Measurements from ENCODE around the gene PGRMC2. TPM values are rescaled to one million over a fixed set of nuclear protein-coding genes. Genes with fewer than 3 reads are reported as not detected.

Gene PGRMC2
- total and polyA plus RNA-seq, 4 donors = 49.0 to 74.8 (median 59.5) TPM

DNA sequence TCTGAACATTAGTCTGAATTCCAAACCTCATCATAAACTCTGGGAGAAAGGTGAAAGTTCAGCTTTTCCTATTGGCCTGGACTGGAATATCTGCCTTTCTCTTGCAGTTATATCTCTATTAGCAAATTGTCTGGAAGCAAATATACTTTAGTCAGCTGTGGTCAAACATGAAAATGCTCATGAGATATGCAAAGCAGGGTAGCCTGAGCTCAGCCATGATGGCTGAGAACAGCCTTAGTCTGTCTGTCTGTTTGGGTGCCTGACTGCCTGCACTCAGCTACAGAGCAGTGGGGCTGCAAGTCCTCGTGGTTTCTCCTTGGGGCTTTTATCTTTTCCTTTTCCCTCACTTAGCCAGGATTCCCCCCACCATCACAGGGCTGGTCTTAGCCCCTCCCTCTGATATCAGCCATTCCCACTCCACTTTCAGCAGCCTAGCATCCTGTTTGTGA is 19.5 kb upstream of the PGRMC2 start:
- ATAC-seq (ENCODE audit: low FRiP score) = no peak
- Histone ChIP-seq H3K27me3 (ENCODE audit: control insufficient read depth in 1 of 2, insufficient read depth in 2 of 2, low read length in 1 of 2) (no peaks in the 10 kb centered on the region), H3K27ac (ENCODE audit: low read depth in 1 of 2, low read length in 2 of 2) (no peak overlapping the region), H3K36me3 (ENCODE audit: control insufficient read depth in 1 of 2, insufficient read depth in 2 of 2, low read length in 1 of 2) (no peaks in the 10 kb centered on the region), H3K4me3 (ENCODE audit: low read length in 2 of 2) (no peak overlapping the region), H3K9me3 (ENCODE audit: control insufficient read depth, low read length) (no peaks in the 10 kb centered on the region), H3K4me1 (ENCODE audit: control insufficient read depth in 1 of 2, insufficient read depth in 2 of 2, low read length in 2 of 2) (peaks cover 1 to 4% of the 10 kb centered on the region in 2 donors)
- WGBS, 2 donors = 60 to 72% methylated on average over 1 of the region's 1 CpG
- intact Hi-C loops (cut with DNase I) = no loop called here
- DNase-seq = no peak

DNA sequence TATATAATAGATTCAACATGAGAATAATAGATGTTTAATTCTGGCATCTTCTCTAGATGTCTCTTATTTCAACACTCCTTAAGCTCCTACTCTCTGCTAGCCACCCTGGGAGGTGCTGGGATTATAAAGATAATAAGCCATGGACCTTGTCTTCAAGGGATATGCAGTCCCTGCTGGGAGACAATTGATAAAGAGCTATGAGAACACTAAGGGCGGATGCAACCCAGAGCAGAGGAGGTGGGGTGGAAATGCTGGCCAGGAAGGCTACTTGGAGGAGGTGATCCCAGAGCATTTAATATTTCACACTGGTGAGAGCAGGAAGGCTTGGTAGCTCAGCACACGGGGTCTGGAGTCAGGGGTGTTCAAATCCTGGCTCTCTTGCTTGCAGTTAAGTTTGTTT is 18.3 kb upstream of the PGRMC2 start:
- Histone ChIP-seq H3K4me3 (ENCODE audit: low read length in 2 of 2) (no peak overlapping the region), H3K4me1 (ENCODE audit: control insufficient read depth in 1 of 2, insufficient read depth in 2 of 2, low read length in 2 of 2) (peaks cover 1 to 4% of the 10 kb centered on the region in 2 donors), H3K9me3 (ENCODE audit: control insufficient read depth, low read length) (no peaks in the 10 kb centered on the region), H3K27me3 (ENCODE audit: control insufficient read depth in 1 of 2, insufficient read depth in 2 of 2, low read length in 1 of 2) (no peaks in the 10 kb centered on the region), H3K27ac (ENCODE audit: low read depth in 1 of 2, low read length in 2 of 2) (no peak overlapping the region), H3K36me3 (ENCODE audit: control insufficient read depth in 1 of 2, insufficient read depth in 2 of 2, low read length in 1 of 2) (no peaks in the 10 kb centered on the region)
- intact Hi-C loops (cut with DNase I) = no loop called here
- WGBS, 2 donors = 92 to 93% methylated on average over 2 of the region's 2 CpGs
- ATAC-seq (ENCODE audit: low FRiP score) = no peak
- no peak for DNase-seq

DNA sequence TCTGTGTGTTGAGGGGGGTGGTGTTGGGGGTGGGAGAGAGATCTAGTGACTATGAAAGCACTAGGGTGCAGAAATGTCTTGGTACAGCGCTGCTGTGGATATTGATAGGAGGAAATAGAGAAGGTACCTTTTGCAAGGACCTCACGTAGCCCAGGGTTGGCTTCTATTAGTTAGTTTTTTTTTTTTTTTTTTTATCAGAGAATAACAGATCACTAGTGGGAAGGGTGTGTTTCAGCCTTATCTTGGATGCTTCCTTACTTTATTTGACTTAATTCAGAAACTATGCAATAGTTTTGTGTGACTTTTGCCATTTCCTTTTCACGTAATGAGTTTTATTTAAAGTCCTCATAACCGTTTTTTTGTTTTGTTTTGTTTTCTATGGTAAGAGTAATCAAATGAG is 16.4 kb upstream of the PGRMC2 start:
- DNase-seq (no peak), ATAC-seq (ENCODE audit: low FRiP score) (no peak)
- Histone ChIP-seq H3K9me3 (ENCODE audit: control insufficient read depth, low read length) (no peaks in the 10 kb centered on the region), H3K4me3 (ENCODE audit: low read length in 2 of 2) (no peak overlapping the region), H3K36me3 (ENCODE audit: control insufficient read depth in 1 of 2, insufficient read depth in 2 of 2, low read length in 1 of 2) (no peaks in the 10 kb centered on the region), H3K27ac (ENCODE audit: low read depth in 1 of 2, low read length in 2 of 2) (no peak overlapping the region), H3K4me1 (ENCODE audit: control insufficient read depth in 1 of 2, insufficient read depth in 2 of 2, low read length in 2 of 2) (peaks cover 0 to 4% of the 10 kb centered on the region in 2 donors), H3K27me3 (ENCODE audit: control insufficient read depth in 1 of 2, insufficient read depth in 2 of 2, low read length in 1 of 2) (no peaks in the 10 kb centered on the region)
- intact Hi-C loops (cut with DNase I) = no loop called here
- WGBS, 2 donors = 80 to 83% methylated on average over 4 of the region's 4 CpGs

DNA sequence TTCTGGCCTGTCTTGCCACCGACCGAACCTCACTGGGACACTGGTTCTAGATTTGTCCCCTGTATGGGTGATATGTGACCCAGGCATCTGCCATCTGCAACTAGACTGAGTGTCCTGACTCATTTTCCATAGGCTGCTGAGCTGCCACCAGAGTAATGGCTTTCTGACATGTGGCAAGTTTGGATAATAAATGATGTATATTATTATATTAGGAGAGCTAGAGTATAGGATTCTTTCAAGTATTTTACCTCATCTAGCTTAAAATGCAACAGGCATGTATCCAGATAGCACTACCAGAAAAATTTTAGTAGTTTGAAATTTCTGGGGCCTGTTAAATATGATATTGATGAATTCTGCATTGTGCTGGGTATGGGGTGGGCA is 15.8 kb upstream of the PGRMC2 start:
- Histone ChIP-seq H3K27ac (ENCODE audit: low read depth in 1 of 2, low read length in 2 of 2) (no peak overlapping the region), H3K27me3 (ENCODE audit: control insufficient read depth in 1 of 2, insufficient read depth in 2 of 2, low read length in 1 of 2) (no peaks in the 10 kb centered on the region), H3K36me3 (ENCODE audit: control insufficient read depth in 1 of 2, insufficient read depth in 2 of 2, low read length in 1 of 2) (no peaks in the 10 kb centered on the region), H3K9me3 (ENCODE audit: control insufficient read depth, low read length) (no peaks in the 10 kb centered on the region), H3K4me1 (ENCODE audit: control insufficient read depth in 1 of 2, insufficient read depth in 2 of 2, low read length in 2 of 2) (peaks cover 0 to under 1% of the 10 kb centered on the region in 2 donors), H3K4me3 (ENCODE audit: low read length in 2 of 2) (no peak overlapping the region)
- intact Hi-C loops (cut with DNase I) = no loop called here
- DNase-seq (no peak), ATAC-seq (ENCODE audit: low FRiP score) (no peak)
- WGBS, 2 donors = 98% methylated on average over 2 of the region's 2 CpGs

GRCh38 chr4:128301979-128302378 is 14.4 kb upstream of the PGRMC2 start:
- H3K27ac ChIP-seq (ENCODE audit: low read depth in 1 of 2, low read length in 2 of 2) = no peak overlapping the region
- no peak overlapping the region for H3K4me3 ChIP-seq (ENCODE audit: low read length in 2 of 2)
- H3K4me1 ChIP-seq (ENCODE audit: control insufficient read depth in 1 of 2, insufficient read depth in 2 of 2, low read length in 2 of 2) = no peaks in the 10 kb centered on the region
- DNase-seq (no peak), ATAC-seq (ENCODE audit: low FRiP score) (no peak)
- no peaks in the 10 kb centered on the region for H3K36me3 ChIP-seq (ENCODE audit: control insufficient read depth in 1 of 2, insufficient read depth in 2 of 2, low read length in 1 of 2)
- H3K27me3 ChIP-seq (ENCODE audit: control insufficient read depth in 1 of 2, insufficient read depth in 2 of 2, low read length in 1 of 2) = no peaks in the 10 kb centered on the region
- 68 to 86% methylated on average over 2 of the region's 2 CpGs for WGBS, 2 donors
- intact Hi-C loops (cut with DNase I) = no loop called here
- no peaks in the 10 kb centered on the region for H3K9me3 ChIP-seq (ENCODE audit: control insufficient read depth, low read length)

GRCh38 chr4:128299848-128300247 is 12.2 kb upstream of the PGRMC2 start:
- H3K9me3 ChIP-seq (ENCODE audit: control insufficient read depth, low read length) = no peaks in the 10 kb centered on the region
- H3K36me3 ChIP-seq (ENCODE audit: control insufficient read depth in 1 of 2, insufficient read depth in 2 of 2, low read length in 1 of 2) = no peaks in the 10 kb centered on the region
- H3K27ac ChIP-seq (ENCODE audit: low read depth in 1 of 2, low read length in 2 of 2) = no peak overlapping the region
- no peaks in the 10 kb centered on the region for H3K4me1 ChIP-seq (ENCODE audit: control insufficient read depth in 1 of 2, insufficient read depth in 2 of 2, low read length in 2 of 2)
- no peak overlapping the region for H3K4me3 ChIP-seq (ENCODE audit: low read length in 2 of 2)
- no peak for DNase-seq
- 67 to 81% methylated on average over 1 of the region's 1 CpG for WGBS, 2 donors
- no peaks in the 10 kb centered on the region for H3K27me3 ChIP-seq (ENCODE audit: control insufficient read depth in 1 of 2, insufficient read depth in 2 of 2, low read length in 1 of 2)
- intact Hi-C loops (cut with DNase I) = no loop called here
- ATAC-seq (ENCODE audit: low FRiP score) = no peak

DNA sequence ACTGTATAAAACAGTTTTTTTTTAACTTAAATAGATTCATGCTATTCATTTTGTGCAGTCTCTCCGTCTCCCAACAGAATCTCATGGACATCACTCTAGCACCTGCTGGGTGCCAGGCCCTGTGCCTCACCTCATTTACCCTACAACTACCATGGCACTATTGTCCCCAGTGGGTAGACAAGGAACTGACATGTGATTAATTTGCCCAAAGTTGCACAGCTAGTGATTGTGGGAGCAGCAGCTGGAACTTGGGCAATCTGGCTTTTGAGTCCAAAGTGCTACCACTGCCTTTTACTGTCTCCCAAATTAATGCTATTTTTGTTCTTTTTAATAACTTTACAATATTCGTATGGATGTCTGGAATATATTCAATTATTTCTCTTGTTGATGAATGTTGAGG is 11.2 kb upstream of the PGRMC2 start:
- intact Hi-C loops (cut with DNase I) = no loop called here
- H3K27ac ChIP-seq (ENCODE audit: low read depth in 1 of 2, low read length in 2 of 2) = no peak overlapping the region
- 90 to 93% methylated on average over 2 of the region's 2 CpGs for WGBS, 2 donors
- H3K27me3 ChIP-seq (ENCODE audit: control insufficient read depth in 1 of 2, insufficient read depth in 2 of 2, low read length in 1 of 2) = no peaks in the 10 kb centered on the region
- H3K9me3 ChIP-seq (ENCODE audit: control insufficient read depth, low read length) = no peaks in the 10 kb centered on the region
- no peaks in the 10 kb centered on the region for H3K4me1 ChIP-seq (ENCODE audit: control insufficient read depth in 1 of 2, insufficient read depth in 2 of 2, low read length in 2 of 2)
- H3K36me3 ChIP-seq (ENCODE audit: control insufficient read depth in 1 of 2, insufficient read depth in 2 of 2, low read length in 1 of 2) = no peaks in the 10 kb centered on the region
- H3K4me3 ChIP-seq (ENCODE audit: low read length in 2 of 2) = no peak overlapping the region
- ATAC-seq (ENCODE audit: low FRiP score) = no peak
- no peak for DNase-seq

- Histone ChIP-seq H3K4me3 (ENCODE audit: low read length in 2 of 2) (no peak overlapping the region), H3K4me1 (ENCODE audit: control insufficient read depth in 1 of 2, insufficient read depth in 2 of 2, low read length in 2 of 2) (no peaks in the 10 kb centered on the region), H3K36me3 (ENCODE audit: control insufficient read depth in 1 of 2, insufficient read depth in 2 of 2, low read length in 1 of 2) (no peaks in the 10 kb centered on the region), H3K9me3 (ENCODE audit: control insufficient read depth, low read length) (no peaks in the 10 kb centered on the region), H3K27me3 (ENCODE audit: control insufficient read depth in 1 of 2, insufficient read depth in 2 of 2, low read length in 1 of 2) (no peaks in the 10 kb centered on the region), H3K27ac (ENCODE audit: low read depth in 1 of 2, low read length in 2 of 2) (no peak overlapping the region)
- 87 to 88% methylated on average over 7 of the region's 7 CpGs for WGBS, 2 donors
- intact Hi-C loops (cut with DNase I) = no loop called here
- DNase-seq (no peak), ATAC-seq (ENCODE audit: low FRiP score) (no peak)
Measured at GRCh38 chr4:128298146-128298758, 10.6 kb upstream of the PGRMC2 start.

GRCh38 chr4:128295255-128295654 is 7.6 kb upstream of the PGRMC2 start:
- Histone ChIP-seq H3K36me3 (ENCODE audit: control insufficient read depth in 1 of 2, insufficient read depth in 2 of 2, low read length in 1 of 2) (no peaks in the 10 kb centered on the region), H3K4me3 (ENCODE audit: low read length in 2 of 2) (no peak overlapping the region), H3K27ac (ENCODE audit: low read depth in 1 of 2, low read length in 2 of 2) (no peak overlapping the region), H3K9me3 (ENCODE audit: control insufficient read depth, low read length) (no peaks in the 10 kb centered on the region), H3K4me1 (ENCODE audit: control insufficient read depth in 1 of 2, insufficient read depth in 2 of 2, low read length in 2 of 2) (no peaks in the 10 kb centered on the region), H3K27me3 (ENCODE audit: control insufficient read depth in 1 of 2, insufficient read depth in 2 of 2, low read length in 1 of 2) (no peaks in the 10 kb centered on the region)
- WGBS, 2 donors = 80 to 86% methylated on average over 2 of the region's 2 CpGs
- intact Hi-C loops (cut with DNase I) = no loop called here
- no peak for DNase-seq
- ATAC-seq (ENCODE audit: low FRiP score) = no peak

All from aorta (tissue), 5 donors.